OCI-LY7 (cell line): Measurements from ENCODE around the gene ECSIT. TPM values are rescaled to one million over a fixed set of nuclear protein-coding genes. Genes with fewer than 3 reads are reported as not detected.
"Not testable (repeated sequence)": the region's sequence is repeated elsewhere in the genome, so short reads cannot be mapped to it uniquely, and the experiment has no call there.

Experiments used
- BruUV-seq: library from RNA; stranded (reverse); fragments of 400-500 nt; replicated peaks from 2 replicates; lab custom pipeline; 2021; lab: Mats Ljungman, UMichigan
- CTCF ChIA-PET: fragments of 300-600 bp; sonication (Branson Sonifier 250); formaldehyde crosslinking; loops from one replicate; lab custom pipeline; 2022; ENCODE audit warnings: antibody characterized with exemption; ENCODE audit not compliant: unreplicated experiment; lab: Charles Lee
- POLR2A ChIA-PET: fragments of 300-600 bp; sonication (Branson Sonifier 250); formaldehyde crosslinking; loops from one replicate; lab custom pipeline; 2022; ENCODE audit warnings: antibody characterized with exemption; lab: Charles Lee
- DNase-seq: peaks from one replicate; pipeline ENCODE4 v3.0.0-alpha.2; 2015; ENCODE audit warnings: low spot score
- H2AFZ ChIP-seq: fragments of 200-600 bp; sonication (generic), shearing (Covaris generic); 2 replicates; pipeline ENCODE4 v1.6.1; 2014; ENCODE audit warnings: mild to moderate bottlenecking, antibody characterized with exemption, low read length, moderate library complexity
- H3K27ac ChIP-seq: fragments of 200-600 bp; sonication (generic); 2 replicates; pipeline ENCODE4 v1.5.1; 2014; ENCODE audit warnings: mixed run types, low read depth, mild to moderate bottlenecking, moderate library complexity, low read length, inconsistent platforms; ENCODE audit not compliant: poor library complexity, severe bottlenecking
- H3K36me3 ChIP-seq: fragments of 200-600 bp; sonication (generic); 2 replicates; pipeline ENCODE4 v1.6.1; 2014; ENCODE audit warnings: mild to moderate bottlenecking, antibody characterized with exemption, low read length, moderate library complexity, mixed read lengths; ENCODE audit not compliant: insufficient read depth
- H3K4me1 ChIP-seq: fragments of 200-600 bp; sonication (generic); 2 replicates; pipeline ENCODE4 v1.5.1; 2014; ENCODE audit warnings: mild to moderate bottlenecking, low read length; ENCODE audit not compliant: insufficient read depth, poor library complexity, severe bottlenecking
- H3K4me2 ChIP-seq: fragments of 200-600 bp; sonication (generic); 2 replicates; pipeline ENCODE4 v1.6.1; 2014; ENCODE audit warnings: mild to moderate bottlenecking, low read length
- H3K4me3 ChIP-seq: fragments of 200-600 bp; sonication (generic); 2 replicates; pipeline ENCODE4 v1.5.1; 2014; ENCODE audit warnings: mild to moderate bottlenecking, low read depth, low read length; ENCODE audit not compliant: poor library complexity, severe bottlenecking
- H3K79me2 ChIP-seq: fragments of 200-600 bp; sonication (generic); 2 replicates; pipeline ENCODE4 v1.6.1; 2016; ENCODE audit warnings: low read depth, mild to moderate bottlenecking, low read length, moderate library complexity, mixed read lengths; ENCODE audit not compliant: insufficient read depth
- H3K9me2 ChIP-seq: fragments of 200-600 bp; sonication (generic); 2 replicates; pipeline ENCODE4 v1.6.1; 2016; ENCODE audit warnings: mild to moderate bottlenecking, low read length, mixed read lengths; ENCODE audit not compliant: insufficient read depth
- H3K9me3 ChIP-seq: fragments of 200-600 bp; sonication (generic); 2 replicates; pipeline ENCODE4 v1.6.1; 2014; ENCODE audit warnings: mild to moderate bottlenecking, mixed run types, low read length, mixed read lengths
- H4K20me1 ChIP-seq: fragments of 200-600 bp; sonication (generic); 2 replicates; pipeline ENCODE4 v1.6.1; 2014; ENCODE audit warnings: mild to moderate bottlenecking, antibody characterized with exemption, low read length, moderate library complexity, mixed read lengths; ENCODE audit not compliant: insufficient read depth
- EZH2phosphoT487 ChIP-seq: fragments of 200-600 bp; sonication (generic); IDR thresholded peaks from 2 replicates; pipeline ENCODE4 v1.6.1; 2018; ENCODE audit warnings: low read depth, borderline replicate concordance, mild to moderate bottlenecking, mixed run types, antibody characterized with exemption, low read length, moderate library complexity, mixed read lengths
- intact Hi-C: fragments of 100-400 bp; cut with micrococcal nuclease; formaldehyde crosslinking; loops from one replicate; pipeline ENCODE4 v1.10.0; 2022; ENCODE audit not compliant: unreplicated experiment
- total RNA-seq, 2 experiments: library from RNA; depleted of rRNA in 1 of 2; stranded (reverse); fragments of >200 nt in 1 of 2; shearing (Covaris generic) in 1 of 2; gene quantifications; 2 replicates each; pipeline ENCODE4 v1.2.3, GENCODE V29; 2014 to 2022
- TF ChIP-seq, protein P1 (sequence below): fragments of 200-600 bp; sonication (generic); conservative IDR thresholded peaks from 2 replicates; pipeline ENCODE4 v1.5.1; 2014; ENCODE audit warnings: mild to moderate bottlenecking, antibody characterized with exemption, low read length, moderate library complexity, mixed read lengths

ECSIT gene
- total RNA-seq, 2 experiments from 2014 or later, result 40.6 to 59.5 TPM

DNA sequence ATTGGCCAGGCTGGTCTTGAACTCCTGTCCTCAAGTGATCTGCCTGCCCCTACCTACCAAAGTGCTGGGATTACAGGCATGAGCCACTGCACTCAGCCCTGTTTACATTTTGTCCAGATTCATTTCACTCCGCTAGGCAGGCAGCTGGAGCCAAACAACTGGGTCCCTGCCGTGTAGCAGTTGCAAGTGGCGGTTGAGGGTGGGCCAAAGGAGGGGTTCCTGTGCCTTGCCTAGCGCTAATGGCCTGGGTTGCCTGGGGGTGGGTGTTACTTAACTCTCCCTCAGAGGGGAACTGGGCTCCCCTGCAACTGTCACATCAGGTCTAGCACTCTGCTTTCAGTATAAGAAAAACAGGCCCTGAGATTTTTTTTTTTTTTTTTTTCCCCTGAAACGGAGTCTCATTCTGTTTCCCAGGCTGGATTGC, 41.1 kb upstream of the ECSIT start:
- POLR2A ChIA-PET, result no interaction called here
- H3K4me1 ChIP-seq, result peaks cover 44% of the 10 kb centered on the region
- H4K20me1 ChIP-seq, result no peaks in the 10 kb centered on the region
- no TSS peak for BruUV-seq
- no peaks in the 10 kb centered on the region for H3K79me2 ChIP-seq
- no peaks in the 10 kb centered on the region for H3K36me3 ChIP-seq
- no peak overlapping the region for H3K4me3 ChIP-seq
- DNase-seq, result peak; percentile 64
- H2AFZ ChIP-seq, result 0 out of 2 replicates have a peak overlapping the region, but pooled peaks have one; percentile 30
- no peak for TF ChIP-seq EZH2phosphoT487
- TF ChIP-seq, protein P1, sequence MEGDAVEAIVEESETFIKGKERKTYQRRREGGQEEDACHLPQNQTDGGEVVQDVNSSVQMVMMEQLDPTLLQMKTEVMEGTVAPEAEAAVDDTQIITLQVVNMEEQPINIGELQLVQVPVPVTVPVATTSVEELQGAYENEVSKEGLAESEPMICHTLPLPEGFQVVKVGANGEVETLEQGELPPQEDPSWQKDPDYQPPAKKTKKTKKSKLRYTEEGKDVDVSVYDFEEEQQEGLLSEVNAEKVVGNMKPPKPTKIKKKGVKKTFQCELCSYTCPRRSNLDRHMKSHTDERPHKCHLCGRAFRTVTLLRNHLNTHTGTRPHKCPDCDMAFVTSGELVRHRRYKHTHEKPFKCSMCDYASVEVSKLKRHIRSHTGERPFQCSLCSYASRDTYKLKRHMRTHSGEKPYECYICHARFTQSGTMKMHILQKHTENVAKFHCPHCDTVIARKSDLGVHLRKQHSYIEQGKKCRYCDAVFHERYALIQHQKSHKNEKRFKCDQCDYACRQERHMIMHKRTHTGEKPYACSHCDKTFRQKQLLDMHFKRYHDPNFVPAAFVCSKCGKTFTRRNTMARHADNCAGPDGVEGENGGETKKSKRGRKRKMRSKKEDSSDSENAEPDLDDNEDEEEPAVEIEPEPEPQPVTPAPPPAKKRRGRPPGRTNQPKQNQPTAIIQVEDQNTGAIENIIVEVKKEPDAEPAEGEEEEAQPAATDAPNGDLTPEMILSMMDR, result no peak
- H3K9me3 ChIP-seq, result no peaks in the 10 kb centered on the region
- CTCF ChIA-PET, result no interaction called here
- intact Hi-C loops, result no loop called here
- no peak overlapping the region for H3K4me2 ChIP-seq
- H3K27ac ChIP-seq, result peak overlapping the region; percentile 45
- no peaks in the 10 kb centered on the region for H3K9me2 ChIP-seq

DNA sequence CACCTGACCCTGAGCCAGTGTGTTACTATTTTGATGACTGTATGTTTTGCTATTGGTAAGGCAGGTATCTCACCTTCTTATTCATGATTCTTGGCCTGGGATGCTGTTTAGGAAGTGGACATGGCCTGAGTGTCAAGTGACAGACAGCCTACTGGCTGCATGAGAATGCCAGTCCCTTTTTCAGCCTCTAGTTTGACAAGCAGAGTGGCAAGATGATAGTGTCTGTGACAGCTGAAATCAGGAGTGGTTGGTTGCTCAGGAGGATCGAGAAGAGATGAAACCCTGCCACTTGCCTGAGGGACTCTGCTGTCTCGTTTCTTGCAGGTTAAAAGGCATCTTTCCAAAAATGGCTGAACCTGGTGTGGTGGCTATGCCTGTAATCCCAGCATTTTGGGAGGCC, 37.2 kb upstream of the ECSIT start:
- TF ChIP-seq, protein P1, result no peak
- TF ChIP-seq EZH2phosphoT487, result no peak
- Histone ChIP-seq H3K27ac (no peak overlapping the region), H4K20me1 (no peaks in the 10 kb centered on the region), H3K9me3 (no peaks in the 10 kb centered on the region), H3K4me1 (peaks cover 67% of the 10 kb centered on the region), H3K4me2 (no peak overlapping the region), H3K4me3 (no peak overlapping the region), H3K79me2 (no peaks in the 10 kb centered on the region), H2AFZ (no peak overlapping the region), H3K9me2 (no peaks in the 10 kb centered on the region), H3K36me3 (no peaks in the 10 kb centered on the region)
- ChIA-PET POLR2A (no interaction called here), CTCF (no interaction called here)
- no TSS peak for BruUV-seq
- intact Hi-C loops, result no loop called here
- DNase-seq, result no peak

DNA sequence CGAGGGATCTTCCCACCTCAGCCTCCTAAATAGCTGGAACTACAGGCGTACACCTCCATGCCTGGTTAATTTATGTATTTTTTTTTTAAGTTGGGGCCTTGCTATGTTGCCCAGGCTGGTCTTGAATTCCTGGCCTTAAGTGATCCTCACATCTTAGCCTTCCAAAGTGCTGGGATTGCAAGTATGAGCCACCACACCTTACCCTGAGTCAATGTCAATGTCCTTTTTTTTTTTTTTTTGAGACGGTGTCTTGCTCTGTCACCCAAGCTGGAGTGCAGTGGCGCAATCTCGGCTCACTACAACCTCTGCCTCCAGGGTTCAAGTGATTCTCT, 36.7 kb upstream of the ECSIT start:
- H4K20me1 ChIP-seq, POLR2A ChIA-PET, H3K9me3 ChIP-seq, CTCF ChIA-PET, DNase-seq, H3K79me2 ChIP-seq, H3K4me3 ChIP-seq, H3K36me3 ChIP-seq, intact Hi-C loops, H3K9me2 ChIP-seq, BruUV-seq: not testable (repeated sequence)
- H3K27ac ChIP-seq, result peak overlapping the region; percentile 68
- H3K4me2 ChIP-seq, result peak overlapping the region; percentile 40
- peaks cover 73% of the 10 kb centered on the region for H3K4me1 ChIP-seq
- H2AFZ ChIP-seq, result 0 out of 2 replicates have a peak overlapping the region, but pooled peaks have one; percentile 33

DNA sequence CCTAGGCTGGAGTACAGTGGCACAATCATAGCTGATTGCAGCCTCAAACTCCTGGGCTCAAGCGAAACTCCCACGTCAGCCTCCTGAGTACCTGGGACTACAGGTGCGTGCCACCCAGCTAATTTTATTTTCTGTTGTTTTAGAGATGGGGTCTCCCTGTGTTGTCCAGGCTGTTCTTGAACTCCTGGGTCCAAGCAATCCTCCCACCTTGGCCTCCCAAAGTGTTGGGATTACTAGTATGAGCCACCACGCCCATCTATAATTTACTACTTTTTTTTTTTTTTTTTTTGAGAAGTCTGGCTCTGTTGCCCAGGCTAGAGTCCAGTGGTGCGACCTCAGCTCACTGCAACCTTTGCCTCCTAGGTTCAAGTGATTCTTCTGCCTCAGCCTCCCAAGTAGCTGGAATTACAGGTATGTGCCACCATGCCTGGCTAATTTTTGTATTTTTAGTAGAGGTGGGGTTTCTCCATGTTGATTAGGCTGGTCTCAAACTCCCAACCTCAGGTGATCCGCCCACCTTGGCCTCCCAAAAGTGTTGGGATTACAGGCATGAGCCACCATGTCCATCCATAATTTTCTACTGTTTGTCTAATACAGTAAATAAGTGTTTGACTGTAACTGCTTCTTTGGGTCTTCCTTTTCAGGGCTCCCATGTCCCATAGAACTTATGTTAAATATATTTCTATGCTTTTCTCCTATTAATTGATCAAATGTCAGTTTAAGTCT, 35.3 kb upstream of the ECSIT start:
- peak overlapping the region; percentile 1 for H3K4me3 ChIP-seq
- peaks cover 68% of the 10 kb centered on the region for H3K4me1 ChIP-seq
- H3K27ac ChIP-seq, result peak overlapping the region; percentile 68
- intact Hi-C loops, H3K36me3 ChIP-seq, CTCF ChIA-PET, H3K9me3 ChIP-seq, DNase-seq, H3K9me2 ChIP-seq, BruUV-seq, H4K20me1 ChIP-seq: not testable (repeated sequence)
- peak overlapping the region; percentile 40 for H3K4me2 ChIP-seq
- peak overlapping the region; percentile 33; the same call in 1 of the 2 replicates for H2AFZ ChIP-seq
- peaks cover 14% of the 10 kb centered on the region; the same call in 1 of the 2 replicates for H3K79me2 ChIP-seq
- POLR2A ChIA-PET, result interaction anchor here (1.0 to 1.1 kb wide), 2 partner anchors 14 to 35 kb away, joined by 3 read pairs; partner anchors contain the start of gene ECSIT
